Astrocyte of the spinal cord (primary cell): Measurements from ENCODE around the gene GLYAT.

Source experiments
- DNase-seq: peaks from one replicate; pipeline ENCODE4 v3.0.0; 2011; ENCODE audit warnings: low read depth, low spot score
- H3K4me3 ChIP-seq: 2 replicates; pipeline ENCODE4 v1.5.1; 2011; ENCODE audit warnings: low read depth, mild to moderate bottlenecking, low read length, moderate library complexity
- in situ Hi-C: cut with HindIII; loops from 2 replicates; pipeline ENCODE4 v1.10.0; 2017; ENCODE audit warnings: low sequenced_read_pairs
- TF ChIP-seq, protein P1 (sequence below): IDR thresholded peaks from 2 replicates; pipeline ENCODE4 v1.5.1; 2012; ENCODE audit warnings: low read depth, mild to moderate bottlenecking, low read length, inconsistent platforms

The GLYAT gene

DNA sequence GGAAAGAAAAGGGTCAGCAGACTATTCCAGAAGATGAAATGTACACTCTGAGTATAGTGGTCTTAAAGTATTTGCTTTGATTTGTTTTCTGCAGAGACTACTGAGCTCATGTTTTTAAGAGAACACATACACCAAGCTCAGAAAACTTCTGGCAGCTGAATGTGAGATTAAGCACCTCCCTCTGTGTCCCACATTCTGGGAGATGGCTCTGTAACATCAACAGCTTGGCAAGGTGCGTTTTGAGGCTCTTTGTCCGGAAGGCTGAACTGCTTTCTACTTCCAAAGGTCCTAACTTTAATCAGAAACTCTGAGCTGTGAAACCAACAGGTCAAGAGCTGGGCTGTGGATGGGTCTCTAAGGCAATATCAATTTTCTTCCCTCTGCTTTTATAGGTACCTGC lies 36.4 kb upstream of the GLYAT start:
- in situ Hi-C loops, result no loop called here
- no peak for DNase-seq
- TF ChIP-seq, protein P1, sequence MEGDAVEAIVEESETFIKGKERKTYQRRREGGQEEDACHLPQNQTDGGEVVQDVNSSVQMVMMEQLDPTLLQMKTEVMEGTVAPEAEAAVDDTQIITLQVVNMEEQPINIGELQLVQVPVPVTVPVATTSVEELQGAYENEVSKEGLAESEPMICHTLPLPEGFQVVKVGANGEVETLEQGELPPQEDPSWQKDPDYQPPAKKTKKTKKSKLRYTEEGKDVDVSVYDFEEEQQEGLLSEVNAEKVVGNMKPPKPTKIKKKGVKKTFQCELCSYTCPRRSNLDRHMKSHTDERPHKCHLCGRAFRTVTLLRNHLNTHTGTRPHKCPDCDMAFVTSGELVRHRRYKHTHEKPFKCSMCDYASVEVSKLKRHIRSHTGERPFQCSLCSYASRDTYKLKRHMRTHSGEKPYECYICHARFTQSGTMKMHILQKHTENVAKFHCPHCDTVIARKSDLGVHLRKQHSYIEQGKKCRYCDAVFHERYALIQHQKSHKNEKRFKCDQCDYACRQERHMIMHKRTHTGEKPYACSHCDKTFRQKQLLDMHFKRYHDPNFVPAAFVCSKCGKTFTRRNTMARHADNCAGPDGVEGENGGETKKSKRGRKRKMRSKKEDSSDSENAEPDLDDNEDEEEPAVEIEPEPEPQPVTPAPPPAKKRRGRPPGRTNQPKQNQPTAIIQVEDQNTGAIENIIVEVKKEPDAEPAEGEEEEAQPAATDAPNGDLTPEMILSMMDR, result no peak
- H3K4me3 ChIP-seq, result no peak overlapping the region

DNA sequence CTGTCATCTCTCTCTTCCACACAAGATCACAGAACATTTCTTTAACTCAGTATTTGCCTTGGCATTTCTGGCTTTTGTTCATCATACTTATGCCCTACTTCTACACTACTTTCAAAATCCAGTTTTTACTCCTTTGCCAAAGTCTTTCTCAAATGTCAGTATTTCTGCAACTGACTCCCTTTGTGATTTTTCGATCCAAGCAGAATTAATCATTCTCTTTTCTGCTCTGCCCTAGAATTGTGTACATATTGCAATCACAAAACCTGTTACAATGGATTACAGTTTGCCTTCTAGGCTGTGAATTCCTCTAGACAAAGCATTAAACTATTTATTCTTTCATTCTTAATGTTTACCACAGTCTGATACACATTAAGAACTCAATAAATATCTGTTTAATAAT lies 33.3 kb upstream of the GLYAT start:
- no peak for DNase-seq
- in situ Hi-C loops, result no loop called here
- TF ChIP-seq, protein P1, result no peak
- no peak overlapping the region for H3K4me3 ChIP-seq

DNA sequence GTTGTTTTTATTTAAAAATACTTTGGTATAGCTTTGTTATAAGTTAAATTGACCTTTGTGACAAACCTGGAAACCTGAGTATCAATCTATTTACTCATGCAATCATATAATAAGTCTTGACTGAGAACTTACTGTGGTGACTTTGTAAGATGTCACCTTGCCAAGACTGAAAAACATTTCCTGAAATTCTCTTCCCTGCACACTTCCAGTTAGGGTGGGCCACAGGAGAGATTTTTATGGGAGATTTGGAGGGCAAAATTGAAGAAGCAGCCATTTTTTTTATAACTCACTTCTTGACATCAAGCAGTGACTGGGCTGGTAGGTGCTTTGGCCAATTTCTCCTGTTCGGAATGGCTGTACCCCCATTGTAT lies 31.4 kb upstream of the GLYAT start:
- H3K4me3 ChIP-seq, result no peak overlapping the region
- TF ChIP-seq, protein P1, result no peak
- no peak for DNase-seq
- in situ Hi-C loops, result no loop called here

DNA sequence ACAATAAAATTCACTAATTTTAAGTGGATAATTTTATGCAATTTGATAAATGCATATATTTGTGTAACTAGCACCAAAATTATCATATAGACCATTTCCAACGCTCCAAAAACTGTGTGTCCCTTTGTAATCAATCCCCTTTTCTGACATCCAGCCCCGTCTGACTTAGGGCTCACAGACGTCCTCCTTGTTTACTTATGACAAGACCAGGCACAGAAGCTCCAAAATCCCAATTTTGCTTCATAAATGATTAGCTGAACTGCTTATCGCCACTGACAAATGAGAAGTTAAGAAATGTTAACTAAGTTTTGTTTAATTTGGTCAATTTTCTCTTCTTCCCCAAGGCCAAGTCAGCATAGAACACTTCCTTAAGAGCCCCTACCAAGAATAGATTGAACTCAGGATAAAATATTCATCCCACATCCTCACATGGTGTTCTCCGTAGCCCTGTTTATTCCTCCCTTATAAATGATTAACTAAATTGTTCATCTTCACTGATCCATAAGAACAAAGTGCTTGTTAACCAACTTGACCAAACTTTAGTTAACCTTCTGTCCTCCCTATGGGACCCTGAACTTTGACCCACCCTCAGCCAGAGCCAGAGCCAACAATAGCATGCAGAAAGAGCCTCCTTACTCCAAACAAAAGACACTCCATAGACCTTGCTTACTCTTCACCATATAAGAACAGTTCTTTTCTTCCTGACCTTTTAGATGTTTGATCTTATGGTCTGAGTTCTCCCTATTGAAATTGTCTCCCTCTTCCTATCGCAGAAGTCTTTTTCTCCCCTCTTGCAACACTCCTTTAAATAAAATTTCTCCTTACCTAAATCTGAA lies 30.8 kb upstream of the GLYAT start:
- TF ChIP-seq, protein P1, result no peak
- no peak for DNase-seq
- no peak overlapping the region for H3K4me3 ChIP-seq
- in situ Hi-C loops, result no loop called here

DNA sequence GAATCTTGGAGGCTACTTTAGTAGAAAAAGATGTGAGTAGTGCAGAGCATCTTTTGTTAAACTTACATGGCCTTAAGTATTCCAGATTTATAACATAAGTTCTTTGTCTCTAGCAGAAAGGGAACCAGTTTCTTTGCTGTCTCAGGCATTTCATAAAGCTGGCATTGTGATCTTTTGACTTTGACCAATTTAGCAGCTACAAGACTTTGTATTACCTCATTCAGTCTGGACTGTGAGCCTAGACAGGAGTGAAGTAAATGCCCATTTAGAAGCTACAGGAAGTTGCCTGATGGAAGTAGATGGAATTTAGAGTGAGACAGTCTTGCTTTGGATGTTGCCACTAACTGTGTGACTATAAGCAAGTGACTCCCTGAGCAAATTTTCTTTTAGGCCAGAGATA lies 25.7 kb upstream of the GLYAT start:
- TF ChIP-seq, protein P1, result no peak
- no peak overlapping the region for H3K4me3 ChIP-seq
- in situ Hi-C loops, result no loop called here
- DNase-seq, result no peak

DNA sequence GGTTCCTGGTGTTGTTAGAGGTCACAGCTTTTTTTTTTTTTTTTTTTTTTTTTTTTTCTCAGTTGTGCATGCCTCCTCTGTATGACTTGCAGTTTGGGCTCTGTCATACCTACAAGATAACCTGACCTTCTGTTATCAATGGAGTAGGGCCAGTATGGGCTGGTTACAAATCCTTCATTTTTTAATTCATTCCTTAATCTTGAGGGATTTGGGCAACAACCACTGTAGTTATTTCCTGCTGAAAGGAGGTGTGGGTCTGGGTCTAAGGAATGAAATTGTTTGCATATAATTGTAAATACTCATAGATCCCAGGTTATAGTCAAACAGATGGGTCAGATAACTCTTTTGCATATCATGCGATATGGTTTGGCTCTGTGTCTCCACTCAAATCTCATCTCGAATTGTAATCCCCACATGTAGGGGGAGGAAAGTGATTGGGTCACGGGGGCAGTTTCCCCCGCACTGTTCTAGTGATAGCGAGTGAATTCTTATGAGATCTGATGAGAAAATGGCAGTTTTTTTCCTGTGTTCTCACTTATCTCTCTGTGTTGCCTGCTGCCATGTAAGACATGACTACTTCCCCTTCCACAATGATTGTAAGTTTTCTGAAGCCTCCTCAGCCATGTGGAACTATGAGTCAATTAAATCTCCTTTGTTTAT lies 14.1 kb upstream of the GLYAT start:
- no peak overlapping the region for H3K4me3 ChIP-seq
- TF ChIP-seq, protein P1, result no peak
- in situ Hi-C loops, result no loop called here
- DNase-seq, result no peak
